Amniotic stem cell (primary cell): ENCODE measurements around the gene TBC1D13.
"Not testable (repeated sequence)": the region's sequence is repeated elsewhere in the genome, so short reads cannot be mapped to it uniquely, and the experiment has no call there.

ENCODE experiments used
- DNase-seq: peaks from one replicate; lab custom pipeline; 2025; lab: John Stamatoyannopoulos, UW

The TBC1D13 gene

GRCh38 chr9:128846680-128847030 lies 59.6 kb downstream of the TBC1D13 start:
- no peak for DNase-seq

GRCh38 chr9:128847803-128848202 lies 60.8 kb downstream of the TBC1D13 start:
- DNase-seq: no peak

- not testable (repeated sequence) for DNase-seq
These were observed 64.0 kb downstream of the TBC1D13 start for GRCh38 chr9:128851024-128851423.

DNA sequence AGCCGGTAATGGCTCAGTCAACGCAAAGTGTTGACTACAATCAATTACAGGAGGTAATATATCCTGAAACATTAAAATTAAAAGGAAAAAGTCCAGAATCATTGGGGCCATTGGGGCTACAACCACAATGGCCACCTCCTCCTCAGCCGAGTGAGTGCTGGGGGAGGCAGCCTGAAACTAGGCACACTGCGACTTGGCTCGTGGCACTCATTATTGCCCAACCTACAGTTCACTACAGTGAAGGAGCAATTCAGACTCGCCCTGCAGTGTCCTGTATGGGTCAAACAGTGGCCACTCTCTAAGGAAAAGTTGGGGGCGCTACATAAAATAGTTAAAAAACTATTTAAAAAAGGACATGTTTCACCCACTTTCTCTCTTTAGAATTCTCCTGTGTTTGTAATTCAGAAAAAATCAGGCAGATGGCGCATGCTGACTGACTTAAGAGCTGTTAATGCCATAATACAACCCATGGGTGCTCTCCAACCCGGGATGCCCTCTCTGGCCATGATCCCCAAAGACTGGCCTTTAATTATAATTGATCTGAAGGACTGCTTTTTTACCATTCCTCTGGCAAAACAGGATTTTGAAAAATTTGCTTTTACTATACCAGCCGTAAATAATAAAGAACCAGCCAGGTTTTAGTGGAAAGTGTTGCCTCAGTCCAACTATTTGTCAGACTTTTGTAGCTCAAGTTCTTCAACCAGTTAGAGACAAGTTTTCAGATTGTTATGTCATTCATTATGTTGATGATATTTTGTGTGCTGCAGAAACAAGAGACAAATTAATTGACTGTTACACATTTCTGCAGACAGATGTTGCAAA lies 64.9 kb downstream of the TBC1D13 start:
- not testable (repeated sequence) for DNase-seq

DNA sequence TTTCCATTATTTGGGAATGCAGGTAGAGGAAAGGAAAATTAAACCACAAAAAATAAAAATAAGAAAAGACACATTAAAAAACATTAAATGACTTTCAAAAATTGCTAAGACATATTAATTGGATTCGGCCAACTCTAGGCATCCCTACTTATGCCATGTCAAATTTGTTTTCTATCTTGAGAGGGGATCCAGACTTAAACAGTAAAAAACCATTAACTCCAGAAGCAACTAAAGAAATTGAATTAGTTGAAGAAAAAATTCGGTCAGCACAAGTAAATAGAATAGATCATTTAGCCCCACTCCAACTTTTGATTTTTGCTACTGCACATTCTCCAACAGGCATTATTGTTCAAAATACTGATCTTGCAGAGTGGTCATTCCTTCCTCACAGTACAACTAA lies 65.6 kb downstream of the TBC1D13 start:
- DNase-seq: not testable (repeated sequence)

- DNase-seq: not testable (repeated sequence)
These were observed 67.4 kb downstream of the TBC1D13 start for GRCh38 chr9:128854454-128854853.

- not testable (repeated sequence) for DNase-seq
These were observed 71.4 kb downstream of the TBC1D13 start for GRCh38 chr9:128858476-128858875.
